Thoracic aorta (tissue), 2 donors: Measurements from ENCODE around the gene PLAAT4. TPM values are rescaled to one million over a fixed set of nuclear protein-coding genes. Genes with fewer than 3 reads are reported as not detected.

ENCODE experiments used
- ATAC-seq: fragments of 150-250 bp; one replicate; pipeline ENCODE4 v1.8.0; 2017; ENCODE audit warnings: low read depth; ENCODE audit not compliant: insufficient number of reproducible peaks, low FRiP score
- DNase-seq: peaks from one replicate; pipeline ENCODE4 v3.0.0-alpha.2; 2020; ENCODE audit warnings: low spot score
- H3K27ac ChIP-seq, 2 donors: fragments of 200-600 bp; sonication (generic); 1 replicate in 1 of 2; 2 replicates in 1 of 2; pipeline ENCODE4 v1.5.1; 2016; ENCODE audit warnings: mild to moderate bottlenecking in 2 of 2, moderate library complexity in 2 of 2
- H3K27me3 ChIP-seq: fragments of 200-600 bp; sonication (generic); replicated peaks from 2 replicates; pipeline ENCODE4 v1.6.0; 2016; ENCODE audit warnings: mild to moderate bottlenecking; ENCODE audit not compliant: insufficient read depth
- H3K36me3 ChIP-seq: fragments of 200-600 bp; sonication (generic); one replicate; pipeline ENCODE4 v1.5.1; 2016
- H3K4me1 ChIP-seq, 2 donors: fragments of 200-600 bp; sonication (generic); 1 replicate in 1 of 2; 2 replicates in 1 of 2; pipeline versions ENCODE4 v1.5.1 to v1.6.0; 2016; ENCODE audit warnings: low read depth in 2 of 2, mild to moderate bottlenecking in 1 of 2; ENCODE audit not compliant: control insufficient read depth in 1 of 2
- H3K4me3 ChIP-seq: fragments of 200-600 bp; sonication (generic); 2 replicates; pipeline ENCODE4 v1.5.1; 2016; ENCODE audit warnings: mild to moderate bottlenecking
- H3K9me3 ChIP-seq: fragments of 200-600 bp; sonication (generic); 2 replicates; pipeline ENCODE4 v1.5.1; 2016
- total RNA-seq, 2 donors: library from RNA; depleted of rRNA; stranded (reverse); fragments of >200 nt; gene quantifications; one replicate each; pipeline versions ENCODE4 v1.1.0 to v1.2.3, GENCODE V29; 2016
- TF ChIP-seq, protein P1 (sequence below): fragments of 200-600 bp; sonication (generic); IDR thresholded peaks from one replicate; pipeline ENCODE4 v1.5.1; 2019; ENCODE audit warnings: antibody characterized with exemption

PLAAT4 gene
- total RNA-seq, 2 donors from 2014 or later: 19.2 to 20.4 TPM

DNA sequence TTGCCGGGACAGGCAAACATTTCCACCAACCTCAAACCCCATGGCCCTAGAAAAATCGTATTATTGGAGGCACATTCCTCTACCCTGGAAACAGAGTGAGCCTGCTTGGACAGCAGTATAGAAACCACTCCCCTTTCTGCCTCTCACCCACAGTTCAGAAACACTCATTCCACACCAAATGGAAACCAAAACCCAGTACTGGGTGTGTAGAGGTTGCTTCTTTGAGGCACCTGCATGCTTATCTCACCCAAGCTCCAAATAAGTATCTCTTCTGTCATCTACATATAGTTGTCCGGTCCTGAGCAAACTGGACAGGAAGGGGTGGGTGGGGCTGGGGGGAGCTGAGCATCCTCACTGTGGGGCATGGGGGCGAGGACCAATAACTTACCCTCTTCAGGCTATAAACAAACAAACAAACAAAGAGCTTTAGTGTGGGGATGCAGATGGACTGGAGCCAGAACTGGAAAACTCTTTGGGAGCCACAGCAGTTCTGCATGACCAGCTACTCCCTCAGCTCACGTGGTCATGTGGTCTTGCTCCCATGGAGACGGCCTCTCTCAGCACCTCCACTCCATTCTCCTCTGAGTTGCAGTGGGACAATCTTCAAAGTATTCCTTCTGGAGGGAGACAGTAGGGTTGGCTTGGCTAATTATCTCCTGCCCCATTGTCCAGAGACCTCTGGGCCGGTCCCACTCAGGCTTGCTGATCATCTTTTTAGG is 27.6 kb downstream of the PLAAT4 start:
- Histone ChIP-seq H3K9me3 (no peaks in the 10 kb centered on the region), H3K27ac (no peak overlapping the region), H3K36me3 (no peaks in the 10 kb centered on the region), H3K4me1 (peaks cover 26 to 28% of the 10 kb centered on the region in 2 donors), H3K27me3 (no peaks in the 10 kb centered on the region), H3K4me3 (no peak overlapping the region)
- DNase-seq: no peak
- no peak for ATAC-seq
- TF ChIP-seq, protein P1, sequence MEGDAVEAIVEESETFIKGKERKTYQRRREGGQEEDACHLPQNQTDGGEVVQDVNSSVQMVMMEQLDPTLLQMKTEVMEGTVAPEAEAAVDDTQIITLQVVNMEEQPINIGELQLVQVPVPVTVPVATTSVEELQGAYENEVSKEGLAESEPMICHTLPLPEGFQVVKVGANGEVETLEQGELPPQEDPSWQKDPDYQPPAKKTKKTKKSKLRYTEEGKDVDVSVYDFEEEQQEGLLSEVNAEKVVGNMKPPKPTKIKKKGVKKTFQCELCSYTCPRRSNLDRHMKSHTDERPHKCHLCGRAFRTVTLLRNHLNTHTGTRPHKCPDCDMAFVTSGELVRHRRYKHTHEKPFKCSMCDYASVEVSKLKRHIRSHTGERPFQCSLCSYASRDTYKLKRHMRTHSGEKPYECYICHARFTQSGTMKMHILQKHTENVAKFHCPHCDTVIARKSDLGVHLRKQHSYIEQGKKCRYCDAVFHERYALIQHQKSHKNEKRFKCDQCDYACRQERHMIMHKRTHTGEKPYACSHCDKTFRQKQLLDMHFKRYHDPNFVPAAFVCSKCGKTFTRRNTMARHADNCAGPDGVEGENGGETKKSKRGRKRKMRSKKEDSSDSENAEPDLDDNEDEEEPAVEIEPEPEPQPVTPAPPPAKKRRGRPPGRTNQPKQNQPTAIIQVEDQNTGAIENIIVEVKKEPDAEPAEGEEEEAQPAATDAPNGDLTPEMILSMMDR: no peak

DNA sequence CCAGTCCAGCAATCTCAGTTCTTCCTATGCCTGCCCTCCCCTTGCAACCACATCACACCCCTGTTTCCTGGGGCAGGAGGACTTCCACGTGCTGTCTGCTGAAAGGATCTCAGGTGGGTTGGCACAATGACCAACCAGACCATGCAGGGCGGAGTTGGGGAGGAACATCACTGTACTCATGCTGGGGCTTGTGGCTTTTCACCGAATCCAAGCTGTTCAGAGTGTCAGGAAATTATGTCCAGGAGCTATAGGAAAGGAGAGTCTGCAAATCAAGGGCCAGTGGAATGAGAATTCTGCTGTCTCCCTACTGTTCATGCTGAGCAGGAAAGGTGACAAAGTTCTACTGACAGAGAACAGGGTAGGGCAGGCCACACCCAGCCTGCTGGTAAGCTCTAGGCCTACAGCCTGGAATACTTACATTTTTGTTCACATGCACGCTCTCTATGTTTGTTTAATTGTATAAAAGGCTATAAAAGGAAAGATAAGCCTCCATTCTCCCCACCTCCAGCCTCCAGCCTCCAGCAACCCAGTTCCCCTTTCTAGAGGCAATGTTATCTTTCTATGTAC is 28.3 kb downstream of the PLAAT4 start:
- Histone ChIP-seq H3K27ac (no peak overlapping the region), H3K4me1 (peaks cover 26 to 28% of the 10 kb centered on the region in 2 donors), H3K9me3 (no peaks in the 10 kb centered on the region), H3K4me3 (no peak overlapping the region), H3K27me3 (no peaks in the 10 kb centered on the region), H3K36me3 (no peaks in the 10 kb centered on the region)
- DNase-seq: no peak
- ATAC-seq: no peak
- TF ChIP-seq, protein P1: no peak

DNA sequence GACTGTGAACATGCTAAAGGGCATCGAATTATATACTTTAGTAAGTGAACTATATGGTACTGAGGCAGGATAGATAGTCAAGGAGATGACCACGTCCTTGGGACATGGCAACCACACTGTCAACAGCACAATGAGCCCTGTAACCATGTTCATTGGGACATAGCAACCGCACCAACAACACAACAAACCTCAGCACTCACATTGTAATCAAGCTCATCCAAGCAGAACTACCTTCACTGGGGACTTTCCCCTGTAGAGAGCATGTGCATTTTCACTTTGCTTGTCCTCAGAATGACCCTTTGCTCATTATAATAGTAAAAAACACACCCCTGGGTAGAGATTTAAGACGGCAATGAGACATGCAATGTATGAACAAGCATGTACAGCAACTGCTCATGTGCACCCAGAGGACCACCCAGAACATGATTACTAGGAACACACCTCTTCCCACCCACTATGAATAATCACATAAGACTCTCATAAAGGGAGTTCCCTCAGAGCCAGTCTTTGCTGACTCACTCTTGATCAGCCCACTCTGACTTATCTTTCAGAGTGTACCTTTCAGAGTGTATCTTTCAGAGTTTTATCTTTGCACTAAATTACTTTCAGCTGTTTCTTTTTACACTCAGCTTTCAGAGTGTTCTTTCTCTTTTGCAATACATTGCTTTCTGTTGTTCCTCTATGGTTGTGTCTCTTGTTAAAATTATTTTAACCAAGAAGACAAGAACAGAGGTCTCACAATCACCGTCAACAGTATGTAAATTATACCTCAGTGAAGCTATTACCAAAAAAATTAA is 30.6 kb downstream of the PLAAT4 start:
- DNase-seq (no peak), ATAC-seq (peak; percentile 88)
- Histone ChIP-seq H3K27me3 (no peaks in the 10 kb centered on the region), H3K9me3 (no peaks in the 10 kb centered on the region), H3K4me3 (no peak overlapping the region), H3K4me1 (peaks cover 13 to 14% of the 10 kb centered on the region in 2 donors), H3K36me3 (no peaks in the 10 kb centered on the region), H3K27ac (no peak overlapping the region)
- TF ChIP-seq, protein P1: no peak

DNA sequence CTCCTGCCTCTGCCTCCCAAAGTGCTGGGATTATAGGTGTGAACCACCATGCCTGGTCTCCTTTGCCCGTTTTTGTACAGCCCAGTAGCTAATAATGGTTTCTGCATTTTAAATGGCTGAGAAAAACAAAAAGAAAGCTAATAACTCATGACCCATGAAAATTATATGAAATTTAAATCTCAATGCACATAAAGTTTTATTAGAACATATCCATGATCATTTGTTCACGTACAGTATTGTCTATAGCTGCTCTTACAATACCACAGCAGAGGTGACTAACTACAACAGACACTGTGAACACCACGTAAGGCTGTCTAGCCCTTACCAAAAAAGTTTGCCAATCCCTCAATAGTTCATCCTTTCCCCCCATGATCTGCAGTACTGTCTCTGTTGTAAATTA is 33.0 kb downstream of the PLAAT4 start:
- peaks cover 16 to 20% of the 10 kb centered on the region in 2 donors for H3K4me1 ChIP-seq
- TF ChIP-seq, protein P1: no peak

DNA sequence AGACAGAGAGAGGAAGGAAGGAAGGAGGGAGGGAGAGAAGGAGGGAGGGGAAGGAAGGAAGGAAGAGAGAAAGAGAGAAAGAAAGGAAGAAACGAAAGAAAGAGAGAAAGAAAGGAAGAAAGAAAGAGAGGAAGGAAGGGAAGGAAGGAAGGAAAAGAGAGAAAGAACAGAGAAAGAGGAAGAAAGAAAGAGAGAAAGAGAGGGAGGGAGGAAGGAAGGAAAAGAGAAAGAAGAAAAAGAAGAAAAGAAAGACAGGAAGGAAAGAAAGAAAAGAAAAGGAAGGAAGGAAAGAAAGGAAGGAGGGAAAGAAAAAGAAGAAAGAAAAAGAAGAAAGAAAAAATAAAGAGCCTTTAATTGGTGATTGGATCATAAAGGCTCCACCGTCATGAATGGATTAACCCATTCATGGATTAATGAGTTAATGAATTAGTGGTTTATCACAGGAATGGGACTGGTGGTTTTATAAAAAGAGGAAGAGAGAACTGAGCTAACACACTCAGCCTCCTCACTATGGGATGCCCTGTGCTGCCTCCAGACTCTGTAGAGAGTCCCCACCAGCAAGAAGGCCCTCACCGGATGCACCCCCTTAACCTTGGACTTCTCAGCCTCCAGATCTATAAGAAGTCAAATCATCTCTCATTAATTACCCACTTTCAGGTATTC is 35.5 kb downstream of the PLAAT4 start:
- Histone ChIP-seq H3K36me3 (peaks cover 4% of the 10 kb centered on the region), H3K27ac (no peak overlapping the region), H3K4me1 (peaks cover 18 to 33% of the 10 kb centered on the region in 2 donors), H3K27me3 (no peaks in the 10 kb centered on the region), H3K4me3 (no peak overlapping the region), H3K9me3 (no peaks in the 10 kb centered on the region)
- ATAC-seq: no peak
- no peak for DNase-seq
- TF ChIP-seq, protein P1: no peak

More for the DNA sequence above, 33.0 kb downstream of the PLAAT4 start:
- DNase-seq (no peak), ATAC-seq (no peak)
- Histone ChIP-seq H3K36me3 (no peaks in the 10 kb centered on the region), H3K27ac (no peak overlapping the region), H3K27me3 (no peaks in the 10 kb centered on the region), H3K9me3 (no peaks in the 10 kb centered on the region), H3K4me3 (no peak overlapping the region)
